Measurements from ENCODE around the gene ZNF26.
"Not testable (repeated sequence)": the region's sequence is repeated elsewhere in the genome, so short reads cannot be mapped to it uniquely, and the experiment has no call there.

Gene ZNF26, protein sequence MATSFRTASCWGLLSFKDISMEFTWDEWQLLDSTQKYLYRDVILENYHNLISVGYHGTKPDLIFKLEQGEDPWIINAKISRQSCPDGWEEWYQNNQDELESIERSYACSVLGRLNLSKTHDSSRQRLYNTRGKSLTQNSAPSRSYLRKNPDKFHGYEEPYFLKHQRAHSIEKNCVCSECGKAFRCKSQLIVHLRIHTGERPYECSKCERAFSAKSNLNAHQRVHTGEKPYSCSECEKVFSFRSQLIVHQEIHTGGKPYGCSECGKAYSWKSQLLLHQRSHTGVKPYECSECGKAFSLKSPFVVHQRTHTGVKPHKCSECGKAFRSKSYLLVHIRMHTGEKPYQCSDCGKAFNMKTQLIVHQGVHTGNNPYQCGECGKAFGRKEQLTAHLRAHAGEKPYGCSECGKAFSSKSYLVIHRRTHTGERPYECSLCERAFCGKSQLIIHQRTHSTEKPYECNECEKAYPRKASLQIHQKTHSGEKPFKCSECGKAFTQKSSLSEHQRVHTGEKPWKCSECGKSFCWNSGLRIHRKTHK

GRCh38 chr12:132986001-132986884, at the start of gene ZNF26:
ZNF26 (plus strand) TSS chr12:132986367; CDS start chr12:132986841, 474 bp downstream.
- DNase-seq = peak; percentile 96

- not testable (repeated sequence) for DNase-seq
Measured at GRCh38 chr12:132936921-132937320, 49.2 kb upstream of the ZNF26 start.

DNA sequence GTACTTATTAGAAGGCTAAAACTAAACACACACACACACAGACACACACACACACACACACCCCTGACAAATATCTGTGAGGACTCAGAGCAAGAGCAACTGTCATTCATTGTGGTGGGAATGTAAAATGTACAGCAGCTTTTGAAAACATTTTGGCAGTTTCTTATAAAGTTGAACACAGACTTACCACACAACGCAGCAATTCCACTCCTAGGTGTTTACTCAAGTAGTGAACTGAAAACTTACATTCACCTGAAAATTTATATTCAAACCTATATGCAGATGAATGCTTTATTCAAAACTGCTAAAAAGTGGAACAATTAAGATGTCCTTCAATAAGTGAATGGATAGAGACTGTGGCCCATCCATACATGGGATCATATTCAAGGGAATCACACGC, 48.7 kb upstream of the ZNF26 start:
- DNase-seq = no peak

GRCh38 chr12:132938807-132939206, 47.4 kb upstream of the ZNF26 start:
- not testable (repeated sequence) for DNase-seq

DNA sequence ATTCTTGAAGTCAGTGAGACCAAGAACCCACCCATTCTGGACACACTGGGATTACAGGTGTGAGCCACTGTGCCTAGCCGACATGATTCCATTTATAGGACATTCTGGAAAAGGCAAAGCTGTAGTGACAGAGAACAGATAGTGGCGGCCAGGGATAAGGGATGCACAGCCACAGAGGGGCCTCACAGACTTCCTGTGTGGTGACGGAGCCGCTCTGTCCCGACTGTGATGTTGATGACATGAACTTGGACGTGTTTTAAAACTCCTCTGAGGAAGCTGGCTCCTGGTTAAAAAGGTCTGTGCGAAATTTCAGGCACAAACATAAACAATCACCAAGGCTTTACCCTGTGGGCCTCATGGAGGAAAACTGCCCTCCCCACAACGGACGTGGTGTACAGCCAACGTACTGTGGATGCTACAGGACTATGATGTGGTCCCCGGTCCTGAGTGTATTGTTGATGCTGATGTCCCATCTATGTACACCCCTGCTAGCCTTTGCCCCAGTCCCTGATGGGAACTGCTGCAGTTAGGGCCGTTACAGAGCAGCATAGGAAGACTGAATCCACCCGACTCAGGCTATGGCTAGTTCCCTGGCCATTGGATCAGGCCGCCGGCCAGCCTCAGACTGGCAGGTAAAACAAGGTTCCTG, 46.0 kb upstream of the ZNF26 start:
- DNase-seq = no peak

DNA sequence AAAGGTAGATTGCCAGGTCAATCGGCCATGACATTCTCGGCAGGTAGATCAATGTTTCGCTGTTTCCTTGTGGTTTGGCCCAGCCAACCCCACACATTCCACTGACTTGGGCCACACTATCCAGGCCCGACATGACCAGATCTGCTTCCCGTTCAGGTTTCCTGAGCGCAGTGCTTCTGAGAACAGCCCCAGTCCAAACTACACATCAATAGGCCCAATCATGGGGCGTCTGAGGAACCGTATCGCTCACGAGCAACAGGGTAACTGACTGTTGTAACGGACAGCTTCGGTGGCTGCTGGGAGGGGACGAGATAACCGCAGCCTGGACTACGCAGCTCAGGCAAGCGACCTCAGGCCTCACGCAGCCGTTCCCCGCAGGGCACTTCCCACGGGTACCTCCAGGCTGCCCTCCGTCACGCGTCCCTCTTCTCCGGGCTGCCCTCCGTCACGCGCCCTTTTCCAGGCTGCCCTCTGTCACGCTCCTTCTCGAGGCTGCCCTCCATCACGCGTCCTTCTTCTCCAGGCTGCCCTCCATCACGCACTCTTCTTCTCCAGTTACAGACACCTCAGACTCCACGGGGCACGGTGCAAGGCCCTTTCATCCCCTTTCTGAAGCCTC, 44.7 kb upstream of the ZNF26 start:
- DNase-seq = no peak

DNA sequence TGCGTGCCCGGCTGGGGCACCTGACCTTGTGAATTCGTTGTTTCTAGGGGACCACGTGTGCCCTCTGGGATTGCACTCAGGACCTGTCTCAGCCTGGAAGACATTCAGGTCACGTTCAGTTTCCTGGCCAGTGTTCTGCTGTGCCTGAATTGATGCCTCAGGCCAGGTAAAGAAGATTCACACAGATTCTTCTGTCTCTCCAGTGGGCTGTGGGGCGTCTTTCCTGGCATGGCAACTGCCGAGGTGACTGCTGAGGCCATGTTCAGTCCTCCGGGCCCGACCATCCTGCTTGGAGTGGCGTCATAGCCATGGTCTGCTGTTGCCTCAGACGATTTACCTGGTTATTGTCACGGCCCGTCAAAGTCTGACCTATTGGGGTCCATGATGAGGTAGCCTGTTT, 43.6 kb upstream of the ZNF26 start:
- DNase-seq = no peak

DNA sequence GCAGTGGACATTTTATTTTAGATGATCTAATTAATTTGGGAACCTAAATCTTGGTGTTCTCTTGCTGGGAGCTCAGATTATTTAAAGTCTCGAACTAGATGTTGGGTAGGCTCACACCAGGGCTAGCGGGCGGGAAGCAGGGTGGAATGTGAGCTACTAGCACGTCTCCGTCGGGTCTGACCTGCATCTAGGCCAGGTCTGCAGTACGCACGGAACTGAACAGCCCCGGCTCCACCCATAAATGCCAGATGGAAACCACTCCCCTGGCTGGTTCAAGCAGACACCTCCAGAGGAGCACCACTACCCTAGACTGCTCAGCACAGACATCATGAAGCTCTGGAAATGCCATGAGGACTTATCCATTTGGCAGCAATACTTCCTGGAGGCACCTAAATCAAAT, 40.4 kb upstream of the ZNF26 start:
- DNase-seq = no peak

DNA sequence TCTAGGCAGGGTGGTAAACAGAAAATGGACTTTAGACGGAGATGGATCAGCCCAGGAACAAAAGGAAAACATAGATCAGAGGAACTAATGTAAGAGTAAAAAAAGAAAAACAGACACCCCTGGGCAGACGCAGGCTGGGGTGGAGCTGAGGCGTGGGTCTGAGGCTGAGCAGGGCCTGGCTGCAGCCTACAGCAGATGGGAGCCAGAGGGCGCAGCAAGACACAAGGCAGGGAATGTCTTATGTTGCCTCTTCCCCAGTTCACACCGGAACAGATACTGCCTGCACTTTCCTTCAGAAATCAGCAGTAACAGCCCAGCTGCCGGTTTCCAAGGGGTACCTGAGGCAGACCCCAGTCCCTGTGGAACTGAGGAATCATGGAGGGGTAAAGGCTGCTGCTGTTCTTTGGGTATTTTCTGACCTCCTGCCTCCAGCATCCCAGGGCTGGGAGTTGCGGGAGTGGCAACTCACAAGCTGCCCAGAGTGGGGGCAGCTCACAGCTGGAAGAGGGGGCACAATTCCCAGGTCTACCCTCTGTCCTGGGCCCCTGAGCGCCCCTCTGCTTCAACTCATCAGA, 39.8 kb upstream of the ZNF26 start:
- no peak for DNase-seq

GRCh38 chr12:132948146-132949066, 37.8 kb upstream of the ZNF26 start:
- no peak for DNase-seq

DNA sequence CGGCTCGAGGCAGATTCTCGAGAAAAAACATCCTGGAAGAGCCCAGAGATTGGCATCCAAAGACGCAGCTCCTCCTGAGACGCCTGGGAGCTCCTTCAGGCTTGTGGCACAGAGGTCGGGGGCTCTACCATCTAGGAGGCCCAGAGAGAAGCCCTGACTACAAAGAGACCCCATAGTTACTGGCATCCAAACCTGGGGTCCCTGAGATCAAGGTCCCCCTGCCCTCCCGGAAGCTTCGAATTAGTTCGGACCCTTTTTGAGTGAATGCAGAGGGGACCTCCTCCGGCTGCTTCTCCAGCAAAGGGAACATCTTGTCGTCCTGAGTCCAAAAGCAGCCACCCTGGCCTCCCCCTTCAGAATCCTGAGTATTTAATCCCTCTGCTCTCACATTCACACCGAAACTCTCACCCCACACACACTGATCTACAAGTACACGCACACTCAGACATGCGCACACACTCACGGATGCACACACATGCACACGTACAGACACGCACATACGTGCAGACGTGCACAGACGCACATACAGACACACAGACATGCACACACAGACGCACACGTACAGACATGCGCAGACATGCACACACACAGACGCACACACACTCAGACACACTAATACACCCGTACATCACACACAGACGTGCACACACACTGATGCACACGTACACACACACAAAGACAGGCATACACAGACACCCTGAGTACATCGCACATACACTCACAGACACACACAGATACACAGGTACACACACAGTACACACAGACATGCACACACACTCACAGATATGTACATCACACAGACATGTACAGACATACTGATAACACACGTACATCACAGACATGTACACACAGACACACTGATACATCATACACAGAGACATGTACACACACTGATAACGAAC, 36.0 kb upstream of the ZNF26 start:
- no peak for DNase-seq

DNA sequence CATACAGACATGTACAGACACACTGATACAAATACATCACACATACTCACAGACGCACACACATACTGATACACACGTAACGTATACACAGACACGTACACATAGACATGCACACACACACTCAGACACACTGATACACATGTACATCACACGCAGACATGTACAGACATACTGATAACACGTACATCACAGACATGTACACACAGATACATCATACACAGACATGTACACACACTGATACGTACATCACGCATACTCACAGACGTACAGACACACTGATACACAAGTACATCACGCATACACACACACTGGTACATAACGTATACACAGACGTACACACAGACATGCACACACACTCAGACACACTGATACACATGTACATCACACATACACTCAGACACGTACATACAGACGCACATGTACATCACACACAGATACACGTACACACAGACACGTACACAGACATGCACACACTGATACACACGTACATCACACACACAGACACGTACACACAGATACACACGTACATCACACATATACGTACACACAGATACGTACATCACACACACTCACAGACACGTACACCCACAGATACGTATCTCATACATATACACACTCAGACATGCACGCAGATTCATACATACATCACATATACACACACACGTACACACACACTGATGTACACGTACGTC, 35.2 kb upstream of the ZNF26 start:
- DNase-seq = no peak

DNA sequence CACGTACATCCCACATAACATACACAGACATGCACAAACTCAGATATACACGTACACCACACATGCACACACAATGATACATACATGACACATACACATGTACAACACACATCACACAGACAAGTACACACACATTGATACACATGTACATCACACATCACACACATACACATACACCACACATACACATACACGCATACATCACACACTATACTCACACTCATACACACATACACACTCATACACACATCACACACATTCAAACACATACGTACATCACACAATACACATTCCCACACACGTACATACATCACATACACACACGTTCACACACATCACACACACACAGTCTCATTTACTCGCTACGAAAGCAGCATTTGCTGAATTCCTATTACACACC, 34.5 kb upstream of the ZNF26 start:
- no peak for DNase-seq

DNA sequence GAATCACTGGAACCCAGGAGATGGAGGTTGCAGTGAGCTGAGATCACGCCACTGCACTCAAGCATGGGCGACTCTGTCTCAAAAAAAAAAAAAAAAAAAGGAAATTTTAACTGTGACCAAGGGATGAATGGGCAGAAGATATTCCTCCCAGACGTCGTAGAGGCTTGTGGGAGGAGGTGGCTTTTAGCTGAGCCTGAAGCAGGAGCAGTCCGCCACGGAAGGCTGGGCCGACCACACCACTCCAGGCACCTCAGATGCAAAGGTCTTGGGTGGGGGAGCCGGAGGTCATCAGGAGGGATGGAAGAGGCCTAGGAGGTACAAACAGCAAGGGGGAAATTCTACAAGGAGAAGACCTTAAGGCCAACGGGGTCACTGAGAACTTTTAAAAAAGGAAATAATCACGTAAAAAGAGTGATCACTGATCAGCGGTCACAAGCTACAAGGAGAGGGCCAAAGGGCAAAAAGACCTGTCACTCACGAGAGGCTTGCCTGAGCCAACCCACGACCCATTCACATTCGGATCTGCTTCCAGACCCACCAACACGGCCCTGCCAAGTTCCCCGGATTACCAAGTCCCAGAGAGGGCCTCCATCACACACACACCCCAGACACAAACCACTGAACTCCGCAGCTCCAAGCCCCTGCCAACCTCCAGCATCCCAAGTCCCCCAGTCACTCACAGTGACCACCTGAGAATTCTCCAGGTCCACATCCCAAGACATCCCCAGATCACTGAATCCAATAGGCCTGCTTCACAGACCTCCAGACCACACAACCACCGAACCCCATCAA, 33.6 kb upstream of the ZNF26 start:
- DNase-seq = no peak

DNA sequence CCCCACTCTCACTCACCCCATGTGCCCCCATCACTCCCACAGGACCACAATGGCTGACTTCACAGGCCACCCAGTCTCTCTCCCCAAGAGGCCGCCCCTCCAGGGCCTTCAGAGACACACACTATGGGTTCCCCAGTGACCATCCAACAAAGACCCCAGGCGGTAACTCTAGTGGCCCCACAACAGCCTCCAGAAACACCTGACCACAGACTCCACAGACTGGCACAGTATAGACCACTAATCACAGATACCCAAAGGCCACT, 33.1 kb upstream of the ZNF26 start:
- DNase-seq = no peak

DNA sequence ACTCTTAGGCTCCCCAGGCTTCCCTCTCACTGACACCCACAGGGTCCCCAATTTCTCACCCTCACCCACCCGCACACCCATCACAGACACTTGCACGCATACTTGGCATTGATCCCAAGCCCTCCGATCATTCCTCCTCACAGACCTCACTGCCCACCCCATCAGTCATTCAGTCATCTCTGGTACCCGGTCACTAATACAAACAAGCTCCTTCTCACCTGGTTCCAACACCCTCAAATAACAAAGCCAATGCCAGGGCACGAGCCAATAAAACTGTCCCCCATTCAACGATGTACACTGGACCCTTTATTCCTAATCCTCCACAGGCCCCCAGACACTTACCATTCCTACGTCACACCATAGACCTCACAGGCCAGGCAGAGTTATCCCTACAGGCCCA, 32.4 kb upstream of the ZNF26 start:
- no peak for DNase-seq

GRCh38 chr12:132954471-132955048, 31.6 kb upstream of the ZNF26 start:
- no peak for DNase-seq

Data from NCI-H1092 (cell line).